ENCODE measurements around the gene RDH5.

RDH5 gene

GRCh38 chr12:55734595-55734994 lies 14.4 kb downstream of the RDH5 start:
- TF ChIP-seq CTCF (IDR thresholded peaks at IDR 0.05; ENCODE audit: control insufficient read depth, extremely low read depth, insufficient read depth) = no peak
- no peak overlapping the region for H3K4me3 ChIP-seq (ENCODE audit: low read depth, low read length)
- DNase-seq (ENCODE audit: low read depth) = no peak

GRCh38 chr12:55736076-55736475 lies 15.9 kb downstream of the RDH5 start:
- H3K4me3 ChIP-seq (ENCODE audit: low read depth, low read length) = no peak overlapping the region
- no peak for TF ChIP-seq CTCF (IDR thresholded peaks at IDR 0.05; ENCODE audit: control insufficient read depth, extremely low read depth, insufficient read depth)
- DNase-seq (ENCODE audit: low read depth) = no peak

GRCh38 chr12:55736780-55737580 lies 16.8 kb downstream of the RDH5 start:
- H3K4me3 ChIP-seq (ENCODE audit: low read depth, low read length) = no peak overlapping the region
- no peak for DNase-seq (ENCODE audit: low read depth)
- TF ChIP-seq CTCF (IDR thresholded peaks at IDR 0.05; ENCODE audit: control insufficient read depth, extremely low read depth, insufficient read depth) = peak; percentile 50

- no peak overlapping the region for H3K4me3 ChIP-seq (ENCODE audit: low read depth, low read length)
- DNase-seq (ENCODE audit: low read depth) = no peak
- no peak for TF ChIP-seq CTCF (IDR thresholded peaks at IDR 0.05; ENCODE audit: control insufficient read depth, extremely low read depth, insufficient read depth)
Observed at GRCh38 chr12:55737581-55738122, 17.5 kb downstream of the RDH5 start.

GRCh38 chr12:55738123-55739024 lies 18.2 kb downstream of the RDH5 start:
- no peak for DNase-seq (ENCODE audit: low read depth)
- peak; percentile 77 for TF ChIP-seq CTCF (IDR thresholded peaks at IDR 0.05; ENCODE audit: control insufficient read depth, extremely low read depth, insufficient read depth)
- peak overlapping the region; percentile 59 for H3K4me3 ChIP-seq (ENCODE audit: low read depth, low read length)

GRCh38 chr12:55739025-55739378 lies 18.8 kb downstream of the RDH5 start:
- DNase-seq (ENCODE audit: low read depth) = no peak
- no peak for TF ChIP-seq CTCF (IDR thresholded peaks at IDR 0.05; ENCODE audit: control insufficient read depth, extremely low read depth, insufficient read depth)
- peak overlapping the region; percentile 59 for H3K4me3 ChIP-seq (ENCODE audit: low read depth, low read length)

Data from LNCaP clone FGC (cell line).